Measurements from ENCODE around the gene USP48.

The USP48 gene

DNA sequence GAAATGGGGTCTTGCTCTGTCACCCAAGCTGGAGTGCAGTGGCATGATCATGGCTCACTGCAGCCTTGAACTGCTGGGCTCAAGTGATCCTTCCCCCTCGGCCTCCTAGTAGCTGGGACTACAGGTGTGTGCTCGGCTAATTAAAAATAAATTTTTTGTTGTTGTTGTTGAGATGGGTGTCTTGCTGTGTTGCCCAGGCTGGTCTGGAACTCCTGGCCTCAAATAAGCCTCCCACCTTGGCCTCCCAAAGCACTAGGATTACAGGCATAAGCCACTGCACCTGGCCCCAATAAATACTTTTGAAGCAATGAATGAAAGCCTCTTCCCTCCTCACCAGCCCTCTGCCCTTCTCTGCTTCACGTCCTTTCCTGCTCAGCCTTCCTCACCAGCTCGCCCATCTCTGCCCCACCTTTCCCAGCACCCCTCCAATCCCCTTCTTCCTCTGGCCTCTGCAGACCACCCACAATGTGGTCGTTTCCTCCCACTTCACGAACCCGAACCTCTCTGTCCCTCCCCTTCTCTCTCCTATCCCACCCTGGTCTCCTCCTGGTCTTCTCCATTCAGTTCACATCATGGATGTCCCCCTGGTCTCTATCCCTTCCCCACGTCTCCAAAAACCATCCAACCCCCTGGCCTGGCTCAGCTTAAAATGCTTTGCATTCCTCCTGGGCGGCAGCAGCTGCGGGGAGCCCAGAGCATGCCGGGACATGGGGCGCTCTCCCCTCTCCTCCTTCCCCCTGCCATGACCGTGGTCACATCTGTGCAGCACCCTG, 152.2 kb downstream of the USP48 start:
- no peak for DNase-seq

DNA sequence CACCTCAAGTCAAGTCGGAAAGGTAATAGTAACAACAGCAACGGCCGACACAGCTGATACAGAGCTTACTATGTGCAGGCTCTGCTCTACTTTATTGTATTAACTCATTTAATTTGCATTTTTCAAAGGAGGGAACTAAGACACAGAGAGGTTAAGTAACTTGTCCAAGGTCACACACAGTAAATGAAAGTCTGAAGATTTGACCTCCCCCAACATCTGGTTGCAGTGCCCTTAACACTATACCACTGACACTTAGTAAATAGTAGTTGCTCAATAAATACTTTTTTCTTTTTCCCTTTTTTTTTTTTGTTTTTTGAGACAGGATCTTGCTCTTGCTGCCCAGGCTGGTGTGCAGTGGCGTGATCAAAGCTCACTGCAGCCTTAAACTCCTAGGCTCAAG, 153.0 kb downstream of the USP48 start:
- no peak for DNase-seq

DNA sequence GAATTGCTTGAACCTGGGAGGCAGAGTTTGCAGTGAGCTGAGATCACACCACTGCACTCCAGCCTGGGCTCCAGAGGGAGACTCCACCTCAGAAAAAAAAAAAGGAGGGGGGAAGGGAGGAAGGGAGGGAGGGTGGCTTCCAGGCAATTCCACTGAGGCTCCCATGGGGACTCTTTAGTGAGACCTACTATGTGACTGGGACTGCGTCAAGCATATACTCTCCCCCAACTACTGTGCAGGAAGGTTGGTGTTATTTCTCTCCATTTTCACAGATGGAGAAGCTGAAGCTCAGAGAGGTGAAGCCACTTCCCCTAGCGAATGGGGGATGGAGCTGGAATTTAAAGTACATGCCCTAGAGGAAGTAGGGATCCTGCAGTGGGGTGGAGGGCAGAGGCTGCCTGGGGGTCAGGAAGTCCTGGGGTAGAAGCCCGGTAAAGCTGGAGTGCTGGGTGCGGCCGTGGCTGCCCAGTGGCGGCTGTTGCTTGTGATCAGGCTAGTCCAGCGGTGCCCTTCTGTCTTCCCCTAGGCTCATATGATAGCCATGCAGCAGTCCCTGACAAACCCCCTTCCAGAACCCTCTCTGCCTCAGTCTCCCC, 154.1 kb downstream of the USP48 start:
- no peak for DNase-seq
